Panc1 (cell line): ENCODE results near the gene ITM2B. TPM values are rescaled to one million over a fixed set of nuclear protein-coding genes. Genes with fewer than 3 reads are reported as not detected.

Experiments used
- ATAC-seq: fragments of 200-7000 bp; cut with Tn5 transposase; 2 replicates; pipeline ENCODE4 v1.9.1; 2020; ENCODE audit warnings: mild to moderate bottlenecking, moderate library complexity
- BruUV-seq: library from RNA; stranded (reverse); fragments of 400-500 nt; replicated peaks from 2 replicates; lab custom pipeline; 2021; lab: Mats Ljungman, UMichigan
- CTCF ChIA-PET: fragments of 300-600 bp; sonication (Branson Sonifier 250); formaldehyde crosslinking; loops from one replicate; lab custom pipeline; 2022; ENCODE audit warnings: antibody characterized with exemption; lab: Charles Lee
- POLR2A ChIA-PET: fragments of 300-600 bp; sonication (Branson Sonifier 250); formaldehyde crosslinking; loops from one replicate; lab custom pipeline; 2022; ENCODE audit warnings: antibody characterized with exemption; lab: Charles Lee
- DNase-seq: peaks from one replicate; pipeline ENCODE4 v3.0.0-alpha.2; 2010; ENCODE audit warnings: low read depth, low spot score
- H3K27ac ChIP-seq: 2 replicates; pipeline ENCODE4 v1.5.1; 2011; ENCODE audit warnings: mild to moderate bottlenecking, low read length, inconsistent platforms
- H3K27me3 ChIP-seq: fragments of 200-500 bp; sonication (Bioruptor generic); 2 replicates; pipeline ENCODE4 v1.6.0; 2014; ENCODE audit warnings: low read length, inconsistent platforms; ENCODE audit not compliant: control insufficient read depth, insufficient read depth
- H3K36me3 ChIP-seq: fragments of 200-500 bp; sonication (Bioruptor generic); 2 replicates; pipeline ENCODE4 v1.5.1; 2014; ENCODE audit warnings: inconsistent platforms, mild to moderate bottlenecking, low read length, moderate library complexity; ENCODE audit not compliant: control insufficient read depth, insufficient read depth
- H3K4me1 ChIP-seq: 2 replicates; pipeline ENCODE4 v1.5.1; 2011; ENCODE audit warnings: inconsistent platforms, mild to moderate bottlenecking, low read length, moderate library complexity; ENCODE audit not compliant: control insufficient read depth, insufficient read depth
- H3K4me3 ChIP-seq, 2 experiments: 2 replicates each; pipeline ENCODE4 v1.5.1; 2011 to 2012; ENCODE audit warnings: low read depth in 2 of 2, low read length in 2 of 2, mild to moderate bottlenecking in 2 of 2, inconsistent platforms in 1 of 2, moderate library complexity in 1 of 2
- H3K9me3 ChIP-seq: fragments of 200-500 bp; sonication (Bioruptor generic); 2 replicates; pipeline ENCODE4 v1.5.1; 2014; ENCODE audit warnings: low read depth, mild to moderate bottlenecking, inconsistent platforms, low read length, moderate library complexity; ENCODE audit not compliant: control insufficient read depth, insufficient read depth
- POLR2AphosphoS5 ChIP-seq: IDR thresholded peaks from 2 replicates; pipeline ENCODE4 v1.6.1; 2012; ENCODE audit warnings: mild to moderate bottlenecking, low read depth, low read length, moderate library complexity
- SIN3A ChIP-seq: IDR thresholded peaks from 2 replicates; pipeline ENCODE4 v1.6.1; 2012; ENCODE audit warnings: low read depth, mild to moderate bottlenecking, low read length, moderate library complexity, borderline replicate concordance; ENCODE audit not compliant: insufficient read depth
- TCF7L2 ChIP-seq: IDR thresholded peaks from 2 replicates; pipeline ENCODE4 v1.6.1; 2011; ENCODE audit warnings: mild to moderate bottlenecking, low read depth, low read length, inconsistent platforms
- in situ Hi-C: cut with HindIII; loops from 2 replicates; pipeline ENCODE4 v1.10.0; 2016; ENCODE audit warnings: low sequenced_read_pairs, low pct_unique_long_range_greater_than_20kb
- intact Hi-C: fragments of 100-400 bp; cut with micrococcal nuclease; formaldehyde crosslinking; loops from one replicate; pipeline ENCODE4 v1.10.0; 2022; ENCODE audit not compliant: unreplicated experiment
- total RNA-seq: library from RNA; stranded (reverse); gene quantifications from one replicate; pipeline ENCODE4 v1.2.1, GENCODE V29; 2021; ENCODE audit not compliant: unreplicated experiment
- TF ChIP-seq, protein P1 (sequence below), 2 experiments: IDR thresholded peaks; 2 replicates each; pipeline ENCODE4 v1.6.1; 2011 to 2012; ENCODE audit warnings: low read depth in 2 of 2, control low read depth in 1 of 2, low read length in 1 of 2, mild to moderate bottlenecking in 1 of 2, moderate library complexity in 1 of 2; ENCODE audit not compliant: insufficient read depth in 1 of 2
- TF ChIP-seq, protein P2 (sequence below): fragments of 450-650 bp; IDR thresholded peaks from 2 replicates; pipeline ENCODE4 v1.5.1; 2017; ENCODE audit warnings: mild to moderate bottlenecking

Gene ITM2B
- total RNA-seq, 1 experiment from 2014 or later = 156 TPM

DNA sequence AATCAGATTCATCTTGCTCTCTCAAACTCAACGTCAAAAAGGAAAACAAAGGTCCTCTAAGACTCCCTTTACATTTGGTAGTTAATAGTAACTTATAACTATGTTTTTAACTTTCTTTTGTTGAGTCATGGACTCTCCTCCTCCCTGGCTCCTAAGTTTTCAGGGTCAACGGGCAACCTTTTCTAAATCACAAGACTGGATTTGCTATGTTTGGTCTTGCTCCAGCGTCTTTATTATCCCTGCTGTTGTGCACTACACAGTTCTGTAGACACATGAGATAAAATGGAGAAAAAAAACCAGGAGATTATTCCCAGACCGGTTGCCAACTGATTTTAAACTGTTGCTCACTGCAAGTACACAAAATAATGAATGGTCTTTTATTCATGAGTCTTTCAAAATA, 1.9 kb upstream of the ITM2B start:
- CTCF ChIA-PET = no interaction called here
- no peak overlapping the region for H3K4me3 ChIP-seq
- no TSS peak for BruUV-seq
- in situ Hi-C loops (no loop called here), intact Hi-C loops (loop anchor here (5.0 kb wide), 1 partner anchor 104 kb away; no protein-coding TSS in a partner anchor)
- no peak overlapping the region for H3K27ac ChIP-seq
- no peaks in the 10 kb centered on the region for H3K9me3 ChIP-seq
- no peak for ATAC-seq
- peaks cover 2% of the 10 kb centered on the region; the same call in 1 of the 2 replicates for H3K36me3 ChIP-seq
- POLR2A ChIA-PET = no interaction called here
- peaks cover 26% of the 10 kb centered on the region for H3K4me1 ChIP-seq
- no peak for DNase-seq
- TF ChIP-seq TCF7L2 (no peak), POLR2AphosphoS5 (no peak), SIN3A (no peak)
- TF ChIP-seq, protein P1, sequence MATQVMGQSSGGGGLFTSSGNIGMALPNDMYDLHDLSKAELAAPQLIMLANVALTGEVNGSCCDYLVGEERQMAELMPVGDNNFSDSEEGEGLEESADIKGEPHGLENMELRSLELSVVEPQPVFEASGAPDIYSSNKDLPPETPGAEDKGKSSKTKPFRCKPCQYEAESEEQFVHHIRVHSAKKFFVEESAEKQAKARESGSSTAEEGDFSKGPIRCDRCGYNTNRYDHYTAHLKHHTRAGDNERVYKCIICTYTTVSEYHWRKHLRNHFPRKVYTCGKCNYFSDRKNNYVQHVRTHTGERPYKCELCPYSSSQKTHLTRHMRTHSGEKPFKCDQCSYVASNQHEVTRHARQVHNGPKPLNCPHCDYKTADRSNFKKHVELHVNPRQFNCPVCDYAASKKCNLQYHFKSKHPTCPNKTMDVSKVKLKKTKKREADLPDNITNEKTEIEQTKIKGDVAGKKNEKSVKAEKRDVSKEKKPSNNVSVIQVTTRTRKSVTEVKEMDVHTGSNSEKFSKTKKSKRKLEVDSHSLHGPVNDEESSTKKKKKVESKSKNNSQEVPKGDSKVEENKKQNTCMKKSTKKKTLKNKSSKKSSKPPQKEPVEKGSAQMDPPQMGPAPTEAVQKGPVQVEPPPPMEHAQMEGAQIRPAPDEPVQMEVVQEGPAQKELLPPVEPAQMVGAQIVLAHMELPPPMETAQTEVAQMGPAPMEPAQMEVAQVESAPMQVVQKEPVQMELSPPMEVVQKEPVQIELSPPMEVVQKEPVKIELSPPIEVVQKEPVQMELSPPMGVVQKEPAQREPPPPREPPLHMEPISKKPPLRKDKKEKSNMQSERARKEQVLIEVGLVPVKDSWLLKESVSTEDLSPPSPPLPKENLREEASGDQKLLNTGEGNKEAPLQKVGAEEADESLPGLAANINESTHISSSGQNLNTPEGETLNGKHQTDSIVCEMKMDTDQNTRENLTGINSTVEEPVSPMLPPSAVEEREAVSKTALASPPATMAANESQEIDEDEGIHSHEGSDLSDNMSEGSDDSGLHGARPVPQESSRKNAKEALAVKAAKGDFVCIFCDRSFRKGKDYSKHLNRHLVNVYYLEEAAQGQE (IDR thresholded peaks at IDR 0.05; ENCODE audit: insufficient read depth in 1 of 2, low read depth in 2 of 2, low read length in 1 of 2) = no peak
- TF ChIP-seq, protein P2, sequence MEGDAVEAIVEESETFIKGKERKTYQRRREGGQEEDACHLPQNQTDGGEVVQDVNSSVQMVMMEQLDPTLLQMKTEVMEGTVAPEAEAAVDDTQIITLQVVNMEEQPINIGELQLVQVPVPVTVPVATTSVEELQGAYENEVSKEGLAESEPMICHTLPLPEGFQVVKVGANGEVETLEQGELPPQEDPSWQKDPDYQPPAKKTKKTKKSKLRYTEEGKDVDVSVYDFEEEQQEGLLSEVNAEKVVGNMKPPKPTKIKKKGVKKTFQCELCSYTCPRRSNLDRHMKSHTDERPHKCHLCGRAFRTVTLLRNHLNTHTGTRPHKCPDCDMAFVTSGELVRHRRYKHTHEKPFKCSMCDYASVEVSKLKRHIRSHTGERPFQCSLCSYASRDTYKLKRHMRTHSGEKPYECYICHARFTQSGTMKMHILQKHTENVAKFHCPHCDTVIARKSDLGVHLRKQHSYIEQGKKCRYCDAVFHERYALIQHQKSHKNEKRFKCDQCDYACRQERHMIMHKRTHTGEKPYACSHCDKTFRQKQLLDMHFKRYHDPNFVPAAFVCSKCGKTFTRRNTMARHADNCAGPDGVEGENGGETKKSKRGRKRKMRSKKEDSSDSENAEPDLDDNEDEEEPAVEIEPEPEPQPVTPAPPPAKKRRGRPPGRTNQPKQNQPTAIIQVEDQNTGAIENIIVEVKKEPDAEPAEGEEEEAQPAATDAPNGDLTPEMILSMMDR = no peak
- H3K27me3 ChIP-seq = no peaks in the 10 kb centered on the region

DNA sequence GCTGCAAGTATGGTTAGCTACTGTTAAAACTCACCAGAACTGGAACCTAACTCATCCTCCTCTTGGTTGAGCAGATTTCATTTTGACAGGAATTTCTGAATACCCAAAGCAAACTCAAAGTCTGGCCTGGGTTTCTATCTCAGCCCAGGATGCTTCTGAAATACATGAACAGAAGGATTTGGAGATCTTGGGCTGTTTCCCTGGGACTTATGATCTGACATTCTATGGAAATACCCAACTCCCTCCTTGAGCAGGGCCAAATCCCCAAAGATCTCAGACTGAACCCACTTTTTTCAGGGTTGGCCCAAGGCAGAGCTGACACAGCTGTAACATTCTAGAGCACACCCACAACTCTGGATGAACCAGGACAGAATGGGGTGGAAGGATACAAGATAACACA, 1.1 kb upstream of the ITM2B start:
- H3K4me1 ChIP-seq = peaks cover 29% of the 10 kb centered on the region
- H3K36me3 ChIP-seq = peaks cover 2% of the 10 kb centered on the region; the same call in 1 of the 2 replicates
- H3K27ac ChIP-seq = peak overlapping the region; percentile 73; the same call in 1 of the 2 replicates
- in situ Hi-C loops = no loop called here
- BruUV-seq = no TSS peak
- DNase-seq (no peak), ATAC-seq (no peak)
- H3K4me3 ChIP-seq = no peak overlapping the region; a peak in 1 of 4 replicates
- ChIA-PET POLR2A (no interaction called here), CTCF (interaction anchor here (1.4 kb wide), 1 partner anchor 105 kb away, joined by 3 read pairs; no protein-coding TSS in a partner anchor)
- no peaks in the 10 kb centered on the region for H3K9me3 ChIP-seq
- no peaks in the 10 kb centered on the region for H3K27me3 ChIP-seq
- TF ChIP-seq, protein P2 = no peak
- TF ChIP-seq SIN3A = no peak
- intact Hi-C loops = loop anchor here (5.0 kb wide), 1 partner anchor 105 kb away; no protein-coding TSS in a partner anchor
